K562 (cell line): Measurements from ENCODE around the gene LDLRAD3. TPM values are rescaled to one million over a fixed set of nuclear protein-coding genes. Genes with fewer than 3 reads are reported as not detected.

Experiments
- BRF1 ChIP-seq: IDR thresholded peaks from 3 replicates; pipeline ENCODE4 v1.6.1; 2011; ENCODE audit warnings: borderline replicate concordance, mild to moderate bottlenecking; ENCODE audit not compliant: insufficient read length; ENCODE audit errors: extremely low read depth
- CSDE1 ChIP-seq, 2 experiments: fragments of 450-650 bp; IDR thresholded peaks; 2 replicates each; pipeline ENCODE4 v1.6.1; 2016; ENCODE audit warnings: mild to moderate bottlenecking in 1 of 2
- EGR1 ChIP-seq: fragments of 450-650 bp; conservative IDR thresholded peaks from 2 replicates; pipeline ENCODE4 v1.6.1; 2017; ENCODE audit warnings: mild to moderate bottlenecking
- GABPB1 ChIP-seq: sonication (generic); formaldehyde crosslinking; IDR thresholded peaks from 2 replicates; pipeline ENCODE4 v1.8.0; 2022; ENCODE audit warnings: mild to moderate bottlenecking, missing genetic modification reagents
- POLR2AphosphoS2 ChIP-seq: IDR thresholded peaks from 2 replicates; pipeline ENCODE4 v1.6.1; 2012; ENCODE audit warnings: low read length, improper control_type of control experiment
- POLR3A ChIP-seq: IDR thresholded peaks from 2 replicates; pipeline ENCODE4 v1.6.1; 2011; ENCODE audit warnings: borderline replicate concordance, mild to moderate bottlenecking, moderate library complexity; ENCODE audit not compliant: insufficient read length, insufficient read depth; ENCODE audit errors: extremely low read depth
- SMARCE1 ChIP-seq: fragments of 450-650 bp; IDR thresholded peaks from 2 replicates; pipeline ENCODE4 v1.7.1; 2016; ENCODE audit warnings: mild to moderate bottlenecking
- SMC3 ChIP-seq: conservative IDR thresholded peaks from 2 replicates; pipeline ENCODE4 v1.6.1; 2011; ENCODE audit warnings: low read depth, low read length, improper control_type of control experiment; ENCODE audit not compliant: insufficient read depth
- ZNF347 ChIP-seq: fragments of 450-650 bp; formaldehyde crosslinking; IDR thresholded peaks from 2 replicates; pipeline ENCODE4 v1.4.0; 2020; ENCODE audit warnings: low read depth, mild to moderate bottlenecking, moderate library complexity
- ZNF354B ChIP-seq: fragments of 250-450 bp; sonication (Bioruptor Pico); IDR thresholded peaks from 2 replicates; pipeline ENCODE4 v1.4.0; 2020
- ZNF668 ChIP-seq: fragments of 250-450 bp; sonication (Bioruptor Pico); IDR thresholded peaks from 2 replicates; pipeline ENCODE4 v1.8.0; 2022; ENCODE audit warnings: mild to moderate bottlenecking, inconsistent platforms
- polyA plus RNA-seq, 8 experiments: library from polyadenylated mRNA; depleted of rRNA in 4 of 8; stranded (reverse) in 5 of 8; unstranded in 3 of 8; fragments of >200 nt; fragmentation: Nextera tagmentation in 2 of 8; fragmentation: Illumina TruSeq in 1 of 8; extraction: Ambion mirVana in 2 of 8; extraction: Trizol in 1 of 8; gene quantifications; 2 replicates each; pipeline versions ENCODE4 v1.2.1 to v1.2.3, GENCODE V29; 2011 to 2014; ENCODE audit warnings: inconsistent platforms in 1 of 8, missing spikeins in 1 of 8
- total RNA-seq, 7 experiments: library from RNA; depleted of rRNA in 6 of 7; stranded (reverse); fragments of >200 nt in 6 of 7; fragmentation: Illumina TruSeq in 2 of 7; extraction: Trizol in 2 of 7; gene quantifications; 2 replicates each; pipeline versions ENCODE4 v1.2.1 to v1.2.3, GENCODE V29; 2011 to 2021; ENCODE audit warnings: low replicate concordance in 1 of 7
- TF ChIP-seq, protein P1 (sequence below): fragments of 250-450 bp; sonication (Bioruptor Pico); IDR thresholded peaks from 2 replicates; pipeline ENCODE4 v1.4.0; 2020; ENCODE audit warnings: borderline replicate concordance
- TF ChIP-seq, protein P2 (sequence below): fragments of 450-650 bp; IDR thresholded peaks from one replicate; pipeline ENCODE4 v1.6.1; 2018; ENCODE audit warnings: mild to moderate bottlenecking, moderate library complexity; ENCODE audit not compliant: partially characterized antibody
- TF ChIP-seq, protein P3 (sequence below), 2 experiments: fragments of 450-650 bp in 1 of 2; IDR thresholded peaks; 2 replicates each; pipeline ENCODE4 v1.6.1; 2011 to 2017; ENCODE audit warnings: low read depth in 2 of 2, antibody characterized with exemption in 1 of 2, borderline replicate concordance in 1 of 2, low read length in 1 of 2, mild to moderate bottlenecking in 1 of 2, mixed read lengths in 1 of 2; ENCODE audit not compliant: control insufficient read depth in 1 of 2
- TF ChIP-seq, protein P4 (sequence below): sonication (generic); formaldehyde crosslinking; IDR thresholded peaks from 2 replicates; pipeline ENCODE4 v1.8.0; 2023; ENCODE audit warnings: mild to moderate bottlenecking, missing genetic modification reagents
- TF ChIP-seq, protein P5 (sequence below): sonication (generic); formaldehyde crosslinking; IDR thresholded peaks from 2 replicates; pipeline ENCODE4 v1.8.0; 2022; ENCODE audit warnings: missing genetic modification reagents, mild to moderate bottlenecking, borderline replicate concordance

LDLRAD3 gene
- total and polyA plus RNA-seq, 9 of the 15 experiments (the other 6 are each of a cell fraction or from before 2014, with no cell fraction given) = 0.73 to 7.2 (median 3.5) TPM

DNA sequence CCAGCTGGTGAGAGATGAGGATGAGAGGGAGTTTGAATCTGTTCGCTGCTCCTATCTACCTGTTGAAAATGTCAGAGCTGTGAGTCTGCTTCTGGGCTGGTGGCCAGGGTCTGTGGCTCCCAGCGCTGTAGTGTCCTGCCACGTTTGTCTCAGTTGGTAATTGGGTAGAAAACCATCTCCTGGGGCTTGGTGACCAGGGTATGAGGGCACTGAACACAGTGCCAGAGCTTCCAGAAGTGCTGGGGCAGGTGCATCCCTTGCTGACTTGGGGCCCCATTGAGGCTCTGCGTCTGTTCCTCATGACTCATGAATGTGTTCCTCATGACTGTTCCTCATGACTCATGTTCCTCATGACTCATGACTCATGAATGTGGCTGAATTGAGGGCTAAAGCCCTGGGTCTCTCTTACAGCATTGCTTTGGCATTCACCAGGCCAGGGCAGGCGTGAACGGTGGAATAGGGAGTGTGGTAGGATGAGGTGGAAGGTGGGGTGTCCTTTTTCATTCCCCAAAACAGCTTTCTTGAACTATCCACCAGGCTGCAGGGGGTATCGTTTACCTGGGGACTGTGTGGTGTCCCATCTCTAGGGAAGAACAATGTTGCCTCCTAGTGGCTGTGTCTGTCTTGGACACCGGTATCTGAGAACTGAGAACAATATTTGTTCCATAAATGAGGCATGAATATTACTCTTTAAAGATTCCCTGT is 205.8 kb downstream of the LDLRAD3 start (continued):
- no peak for TF ChIP-seq CSDE1 (IDR thresholded peaks at IDR 0.05)
- no peak for TF ChIP-seq ZNF354B (CRISPR knock-in tag)
- TF ChIP-seq, protein P1, sequence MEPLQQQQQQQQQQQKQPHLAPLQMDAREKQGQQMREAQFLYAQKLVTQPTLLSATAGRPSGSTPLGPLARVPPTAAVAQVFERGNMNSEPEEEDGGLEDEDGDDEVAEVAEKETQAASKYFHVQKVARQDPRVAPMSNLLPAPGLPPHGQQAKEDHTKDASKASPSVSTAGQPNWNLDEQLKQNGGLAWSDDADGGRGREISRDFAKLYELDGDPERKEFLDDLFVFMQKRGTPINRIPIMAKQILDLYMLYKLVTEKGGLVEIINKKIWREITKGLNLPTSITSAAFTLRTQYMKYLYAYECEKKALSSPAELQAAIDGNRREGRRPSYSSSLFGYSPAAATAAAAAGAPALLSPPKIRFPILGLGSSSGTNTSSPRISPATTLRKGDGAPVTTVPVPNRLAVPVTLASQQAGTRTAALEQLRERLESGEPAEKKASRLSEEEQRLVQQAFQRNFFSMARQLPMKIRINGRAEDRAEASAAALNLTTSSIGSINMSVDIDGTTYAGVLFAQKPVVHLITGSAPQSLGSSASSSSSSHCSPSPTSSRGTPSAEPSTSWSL (CRISPR knock-in tag) = no peak
- peak; percentile 24; the same call in 1 of the 2 replicates for TF ChIP-seq GABPB1 (CRISPR knock-in tag)
- TF ChIP-seq SMC3 = peak; percentile 80
- TF ChIP-seq, protein P2, sequence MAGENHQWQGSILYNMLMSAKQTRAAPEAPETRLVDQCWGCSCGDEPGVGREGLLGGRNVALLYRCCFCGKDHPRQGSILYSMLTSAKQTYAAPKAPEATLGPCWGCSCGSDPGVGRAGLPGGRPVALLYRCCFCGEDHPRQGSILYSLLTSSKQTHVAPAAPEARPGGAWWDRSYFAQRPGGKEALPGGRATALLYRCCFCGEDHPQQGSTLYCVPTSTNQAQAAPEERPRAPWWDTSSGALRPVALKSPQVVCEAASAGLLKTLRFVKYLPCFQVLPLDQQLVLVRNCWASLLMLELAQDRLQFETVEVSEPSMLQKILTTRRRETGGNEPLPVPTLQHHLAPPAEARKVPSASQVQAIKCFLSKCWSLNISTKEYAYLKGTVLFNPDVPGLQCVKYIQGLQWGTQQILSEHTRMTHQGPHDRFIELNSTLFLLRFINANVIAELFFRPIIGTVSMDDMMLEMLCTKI = no peak
- TF ChIP-seq ZNF347 = no peak
- TF ChIP-seq, protein P3, sequence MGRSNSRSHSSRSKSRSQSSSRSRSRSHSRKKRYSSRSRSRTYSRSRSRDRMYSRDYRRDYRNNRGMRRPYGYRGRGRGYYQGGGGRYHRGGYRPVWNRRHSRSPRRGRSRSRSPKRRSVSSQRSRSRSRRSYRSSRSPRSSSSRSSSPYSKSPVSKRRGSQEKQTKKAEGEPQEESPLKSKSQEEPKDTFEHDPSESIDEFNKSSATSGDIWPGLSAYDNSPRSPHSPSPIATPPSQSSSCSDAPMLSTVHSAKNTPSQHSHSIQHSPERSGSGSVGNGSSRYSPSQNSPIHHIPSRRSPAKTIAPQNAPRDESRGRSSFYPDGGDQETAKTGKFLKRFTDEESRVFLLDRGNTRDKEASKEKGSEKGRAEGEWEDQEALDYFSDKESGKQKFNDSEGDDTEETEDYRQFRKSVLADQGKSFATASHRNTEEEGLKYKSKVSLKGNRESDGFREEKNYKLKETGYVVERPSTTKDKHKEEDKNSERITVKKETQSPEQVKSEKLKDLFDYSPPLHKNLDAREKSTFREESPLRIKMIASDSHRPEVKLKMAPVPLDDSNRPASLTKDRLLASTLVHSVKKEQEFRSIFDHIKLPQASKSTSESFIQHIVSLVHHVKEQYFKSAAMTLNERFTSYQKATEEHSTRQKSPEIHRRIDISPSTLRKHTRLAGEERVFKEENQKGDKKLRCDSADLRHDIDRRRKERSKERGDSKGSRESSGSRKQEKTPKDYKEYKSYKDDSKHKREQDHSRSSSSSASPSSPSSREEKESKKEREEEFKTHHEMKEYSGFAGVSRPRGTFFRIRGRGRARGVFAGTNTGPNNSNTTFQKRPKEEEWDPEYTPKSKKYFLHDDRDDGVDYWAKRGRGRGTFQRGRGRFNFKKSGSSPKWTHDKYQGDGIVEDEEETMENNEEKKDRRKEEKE (IDR thresholded peaks at IDR 0.05; ENCODE audit: borderline replicate concordance in 1 of 2, control insufficient read depth in 1 of 2, low read depth in 2 of 2, low read length in 1 of 2) = no peak
- TF ChIP-seq POLR3A = no peak
- TF ChIP-seq EGR1 = no peak
- TF ChIP-seq ZNF668 = peak; percentile 60; the same call in 1 of the 2 replicates
- TF ChIP-seq, protein P4, sequence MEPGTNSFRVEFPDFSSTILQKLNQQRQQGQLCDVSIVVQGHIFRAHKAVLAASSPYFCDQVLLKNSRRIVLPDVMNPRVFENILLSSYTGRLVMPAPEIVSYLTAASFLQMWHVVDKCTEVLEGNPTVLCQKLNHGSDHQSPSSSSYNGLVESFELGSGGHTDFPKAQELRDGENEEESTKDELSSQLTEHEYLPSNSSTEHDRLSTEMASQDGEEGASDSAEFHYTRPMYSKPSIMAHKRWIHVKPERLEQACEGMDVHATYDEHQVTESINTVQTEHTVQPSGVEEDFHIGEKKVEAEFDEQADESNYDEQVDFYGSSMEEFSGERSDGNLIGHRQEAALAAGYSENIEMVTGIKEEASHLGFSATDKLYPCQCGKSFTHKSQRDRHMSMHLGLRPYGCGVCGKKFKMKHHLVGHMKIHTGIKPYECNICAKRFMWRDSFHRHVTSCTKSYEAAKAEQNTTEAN (CRISPR knock-in tag) = 0 out of 2 replicates have a peak, but pooled peaks have one; percentile 43
- TF ChIP-seq, protein P5, sequence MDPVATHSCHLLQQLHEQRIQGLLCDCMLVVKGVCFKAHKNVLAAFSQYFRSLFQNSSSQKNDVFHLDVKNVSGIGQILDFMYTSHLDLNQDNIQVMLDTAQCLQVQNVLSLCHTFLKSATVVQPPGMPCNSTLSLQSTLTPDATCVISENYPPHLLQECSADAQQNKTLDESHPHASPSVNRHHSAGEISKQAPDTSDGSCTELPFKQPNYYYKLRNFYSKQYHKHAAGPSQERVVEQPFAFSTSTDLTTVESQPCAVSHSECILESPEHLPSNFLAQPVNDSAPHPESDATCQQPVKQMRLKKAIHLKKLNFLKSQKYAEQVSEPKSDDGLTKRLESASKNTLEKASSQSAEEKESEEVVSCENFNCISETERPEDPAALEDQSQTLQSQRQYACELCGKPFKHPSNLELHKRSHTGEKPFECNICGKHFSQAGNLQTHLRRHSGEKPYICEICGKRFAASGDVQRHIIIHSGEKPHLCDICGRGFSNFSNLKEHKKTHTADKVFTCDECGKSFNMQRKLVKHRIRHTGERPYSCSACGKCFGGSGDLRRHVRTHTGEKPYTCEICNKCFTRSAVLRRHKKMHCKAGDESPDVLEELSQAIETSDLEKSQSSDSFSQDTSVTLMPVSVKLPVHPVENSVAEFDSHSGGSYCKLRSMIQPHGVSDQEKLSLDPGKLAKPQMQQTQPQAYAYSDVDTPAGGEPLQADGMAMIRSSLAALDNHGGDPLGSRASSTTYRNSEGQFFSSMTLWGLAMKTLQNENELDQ (CRISPR knock-in tag) = no peak
- no peak for TF ChIP-seq POLR2AphosphoS2
- peak; percentile 100 for TF ChIP-seq SMARCE1
- no peak for TF ChIP-seq BRF1
